DOHH2 (cell line): Measurements from ENCODE around the gene SLC5A10.

Experiments
- H3F3A ChIP-seq: fragments of 200-600 bp; sonication (generic), shearing (Covaris generic); 2 replicates; pipeline ENCODE4 v1.6.0; 2016; ENCODE audit warnings: antibody characterized with exemption, mild to moderate bottlenecking; ENCODE audit not compliant: control insufficient read depth, insufficient read depth
- H3K27ac ChIP-seq: fragments of 200-600 bp; sonication (generic); 2 replicates; pipeline ENCODE4 v1.5.1; 2014; ENCODE audit warnings: low read depth, mild to moderate bottlenecking, low read length, moderate library complexity
- H3K27me3 ChIP-seq: fragments of 200-600 bp; sonication (generic); 2 replicates; pipeline ENCODE4 v1.6.1; 2014; ENCODE audit warnings: mild to moderate bottlenecking, low read length, mixed read lengths; ENCODE audit not compliant: control insufficient read depth
- H3K36me3 ChIP-seq: fragments of 200-600 bp; sonication (generic); 2 replicates; pipeline ENCODE4 v1.6.1; 2014; ENCODE audit warnings: mild to moderate bottlenecking, low read length, moderate library complexity, mixed read lengths; ENCODE audit not compliant: control insufficient read depth
- H3K4me1 ChIP-seq: fragments of 200-600 bp; sonication (generic); 2 replicates; pipeline ENCODE4 v1.6.1; 2014; ENCODE audit warnings: mild to moderate bottlenecking, low read length, mixed read lengths; ENCODE audit not compliant: control insufficient read depth
- H3K4me2 ChIP-seq: fragments of 200-600 bp; sonication (generic); 2 replicates; pipeline ENCODE4 v1.6.0; 2014; ENCODE audit warnings: mild to moderate bottlenecking, low read length, moderate library complexity
- H3K4me3 ChIP-seq: fragments of 200-600 bp; sonication (generic); 2 replicates; pipeline ENCODE4 v1.5.1; 2014; ENCODE audit warnings: mild to moderate bottlenecking, low read length, mixed read lengths
- H3K79me2 ChIP-seq: fragments of 200-600 bp; sonication (generic); 2 replicates; pipeline ENCODE4 v1.6.1; 2014; ENCODE audit warnings: mild to moderate bottlenecking, low read length, mixed read lengths; ENCODE audit not compliant: control insufficient read depth
- H3K9me2 ChIP-seq: fragments of 200-600 bp; sonication (generic); replicated peaks from 2 replicates; pipeline ENCODE4 v1.6.1; 2014; ENCODE audit warnings: mild to moderate bottlenecking, low read length, mixed read lengths; ENCODE audit not compliant: control insufficient read depth
- H3K9me3 ChIP-seq: fragments of 200-600 bp; sonication (generic); 2 replicates; pipeline ENCODE4 v1.6.1; 2014; ENCODE audit warnings: antibody characterized with exemption, low read length, mixed read lengths; ENCODE audit not compliant: control insufficient read depth, insufficient read depth
- H4K20me1 ChIP-seq: fragments of 200-600 bp; sonication (generic); 2 replicates; pipeline ENCODE4 v1.6.0; 2014; ENCODE audit warnings: low read depth, mild to moderate bottlenecking, antibody characterized with exemption, low read length, moderate library complexity; ENCODE audit not compliant: control insufficient read depth, insufficient read depth
- EZH2phosphoT487 ChIP-seq: fragments of 200-600 bp; sonication (generic); IDR thresholded peaks from 2 replicates; pipeline ENCODE4 v1.6.1; 2017; ENCODE audit warnings: borderline replicate concordance, mild to moderate bottlenecking, antibody characterized with exemption, low read length, moderate library complexity, mixed read lengths
- TF ChIP-seq, protein P1 (sequence below): fragments of 200-600 bp; sonication (generic); IDR thresholded peaks from one replicate; pipeline ENCODE4 v1.5.1; 2014; ENCODE audit warnings: antibody characterized with exemption, mild to moderate bottlenecking, low read depth, low read length; ENCODE audit not compliant: poor library complexity, severe bottlenecking

SLC5A10 gene

DNA sequence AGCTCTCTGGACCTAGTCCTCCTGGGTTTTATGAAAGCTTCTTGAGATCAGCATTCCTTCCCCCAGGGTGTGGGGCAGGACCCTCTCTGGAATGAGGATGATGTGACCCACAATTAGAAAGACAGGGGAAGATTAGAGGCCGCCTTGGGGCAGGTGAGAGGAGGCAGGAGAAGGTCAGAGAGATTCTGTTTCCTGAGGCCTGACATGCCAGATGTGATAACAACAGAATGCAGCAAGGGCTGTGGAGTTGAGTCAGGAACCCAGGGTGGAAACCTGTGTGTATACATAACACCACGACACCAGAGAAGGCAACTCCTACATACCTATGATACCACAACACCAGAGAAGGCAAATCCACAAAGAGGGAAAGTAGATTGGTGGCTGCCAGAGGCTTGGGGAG lies 5.4 kb upstream of the SLC5A10 start:
- Histone ChIP-seq H3K4me3 (no peak overlapping the region), H3K27ac (no peak overlapping the region), H3K27me3 (0 out of 2 replicates have a peak, but pooled peaks cover 5% of the 10 kb centered on the region), H3K4me2 (no peak overlapping the region), H3K4me1 (peaks cover 28% of the 10 kb centered on the region), H3F3A (0 out of 2 replicates have a peak, but pooled peaks cover 2% of the 10 kb centered on the region), H4K20me1 (no peaks in the 10 kb centered on the region), H3K79me2 (no peaks in the 10 kb centered on the region), H3K9me3 (no peaks in the 10 kb centered on the region), H3K9me2 (no peaks in the 10 kb centered on the region), H3K36me3 (no peaks in the 10 kb centered on the region)
- TF ChIP-seq EZH2phosphoT487: no peak
- TF ChIP-seq, protein P1, sequence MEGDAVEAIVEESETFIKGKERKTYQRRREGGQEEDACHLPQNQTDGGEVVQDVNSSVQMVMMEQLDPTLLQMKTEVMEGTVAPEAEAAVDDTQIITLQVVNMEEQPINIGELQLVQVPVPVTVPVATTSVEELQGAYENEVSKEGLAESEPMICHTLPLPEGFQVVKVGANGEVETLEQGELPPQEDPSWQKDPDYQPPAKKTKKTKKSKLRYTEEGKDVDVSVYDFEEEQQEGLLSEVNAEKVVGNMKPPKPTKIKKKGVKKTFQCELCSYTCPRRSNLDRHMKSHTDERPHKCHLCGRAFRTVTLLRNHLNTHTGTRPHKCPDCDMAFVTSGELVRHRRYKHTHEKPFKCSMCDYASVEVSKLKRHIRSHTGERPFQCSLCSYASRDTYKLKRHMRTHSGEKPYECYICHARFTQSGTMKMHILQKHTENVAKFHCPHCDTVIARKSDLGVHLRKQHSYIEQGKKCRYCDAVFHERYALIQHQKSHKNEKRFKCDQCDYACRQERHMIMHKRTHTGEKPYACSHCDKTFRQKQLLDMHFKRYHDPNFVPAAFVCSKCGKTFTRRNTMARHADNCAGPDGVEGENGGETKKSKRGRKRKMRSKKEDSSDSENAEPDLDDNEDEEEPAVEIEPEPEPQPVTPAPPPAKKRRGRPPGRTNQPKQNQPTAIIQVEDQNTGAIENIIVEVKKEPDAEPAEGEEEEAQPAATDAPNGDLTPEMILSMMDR: no peak

DNA sequence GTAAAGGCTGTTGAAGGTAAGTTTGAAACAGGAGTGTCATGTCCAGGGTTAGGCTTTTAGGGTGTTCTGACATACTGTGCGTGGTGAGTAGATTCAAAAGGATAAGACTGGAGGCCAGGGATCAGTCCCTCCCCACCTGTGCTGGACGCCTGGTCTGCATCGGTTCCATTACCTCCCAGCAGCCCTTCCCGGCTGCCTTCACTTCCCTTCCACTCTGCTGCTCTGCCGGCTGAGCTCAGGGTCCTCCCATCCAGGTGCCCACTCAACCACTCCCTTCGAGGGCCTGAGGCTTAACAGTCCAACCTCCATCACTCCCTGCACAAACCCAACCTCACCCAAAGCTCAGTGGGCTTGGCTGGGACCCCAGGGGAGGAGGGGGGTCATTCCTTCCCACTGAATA lies 4.1 kb upstream of the SLC5A10 start:
- no peaks in the 10 kb centered on the region for H3K36me3 ChIP-seq
- no peaks in the 10 kb centered on the region for H3K9me3 ChIP-seq
- no peaks in the 10 kb centered on the region for H3K9me2 ChIP-seq
- H3K4me1 ChIP-seq: peaks cover 28% of the 10 kb centered on the region
- no peak overlapping the region for H3K4me3 ChIP-seq
- no peak for TF ChIP-seq EZH2phosphoT487
- TF ChIP-seq, protein P1: no peak
- H3K4me2 ChIP-seq: no peak overlapping the region
- no peaks in the 10 kb centered on the region for H4K20me1 ChIP-seq
- no peaks in the 10 kb centered on the region for H3K79me2 ChIP-seq
- H3F3A ChIP-seq: 0 out of 2 replicates have a peak, but pooled peaks cover 2% of the 10 kb centered on the region
- H3K27ac ChIP-seq: no peak overlapping the region
- H3K27me3 ChIP-seq: 0 out of 2 replicates have a peak, but pooled peaks cover 5% of the 10 kb centered on the region

DNA sequence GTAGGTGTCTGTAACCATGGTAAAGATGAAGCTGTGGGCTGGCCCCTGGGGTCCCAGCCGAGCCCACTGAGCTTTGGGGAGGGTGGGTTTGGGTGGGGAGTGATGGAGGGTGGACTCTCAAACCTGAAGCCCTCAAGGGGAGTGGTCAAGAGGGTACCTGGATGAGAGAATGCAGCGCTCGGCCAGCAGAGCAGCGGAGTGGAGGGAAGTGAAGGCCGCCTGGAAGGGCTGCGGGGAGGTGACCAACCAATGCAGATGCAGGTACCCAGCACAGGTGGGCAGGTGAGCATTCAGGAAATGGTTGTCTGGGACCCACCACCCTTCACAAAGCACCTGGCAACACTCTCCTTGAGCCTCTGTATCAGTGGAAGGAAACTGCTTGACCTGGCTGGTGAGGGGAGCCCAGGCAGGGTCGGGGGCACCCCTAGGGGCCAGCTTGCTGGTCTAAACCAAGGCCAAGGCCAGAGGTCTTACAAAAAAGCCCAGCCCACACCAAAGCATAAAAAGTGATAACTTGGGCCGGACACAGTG lies 3.4 kb upstream of the SLC5A10 start:
- no peak overlapping the region for H3K27ac ChIP-seq
- H4K20me1 ChIP-seq: no peaks in the 10 kb centered on the region
- no peaks in the 10 kb centered on the region for H3K9me3 ChIP-seq
- H3K27me3 ChIP-seq: 0 out of 2 replicates have a peak, but pooled peaks cover 5% of the 10 kb centered on the region
- no peaks in the 10 kb centered on the region for H3K79me2 ChIP-seq
- H3K36me3 ChIP-seq: no peaks in the 10 kb centered on the region
- no peak for TF ChIP-seq EZH2phosphoT487
- TF ChIP-seq, protein P1: no peak
- H3F3A ChIP-seq: 0 out of 2 replicates have a peak, but pooled peaks cover 2% of the 10 kb centered on the region
- H3K4me2 ChIP-seq: no peak overlapping the region
- no peak overlapping the region for H3K4me3 ChIP-seq
- no peaks in the 10 kb centered on the region for H3K9me2 ChIP-seq
- H3K4me1 ChIP-seq: peaks cover 28% of the 10 kb centered on the region
